MCF 10A (cell line): ENCODE data around the gene RBM24. TPM values are rescaled to one million over a fixed set of nuclear protein-coding genes. Genes with fewer than 3 reads are reported as not detected.
"Not testable (repeated sequence)": the region's sequence is repeated elsewhere in the genome, so short reads cannot be mapped to it uniquely, and the experiment has no call there.

Source experiments
- BruUV-seq: library from RNA; stranded (reverse); fragments of 400-500 nt; replicated peaks from 2 replicates; lab custom pipeline; 2021; lab: Mats Ljungman, UMichigan
- CTCF ChIA-PET: fragments of 300-600 bp; sonication (Branson Sonifier 250); formaldehyde crosslinking; extraction: SDS; loops from one replicate; lab custom pipeline; 2021; ENCODE audit warnings: antibody characterized with exemption, inconsistent platforms; lab: Yijun Ruan, JAX
- POLR2A ChIA-PET: fragments of 300-600, 350-650 bp; sonication (Branson Sonifier 250); formaldehyde crosslinking; extraction: SDS; loops from one replicate; lab custom pipeline; 2020; ENCODE audit warnings: antibody characterized with exemption, inconsistent platforms; lab: Yijun Ruan, JAX
- DNase-seq: peaks from one replicate; pipeline ENCODE4 v3.0.0-alpha.2; 2018; ENCODE audit not compliant: unreplicated experiment
- H3K27ac Mint-ChIP-seq: one replicate; pipeline ENCODE4 v1.8.0; 2022; ENCODE audit warnings: mild to moderate bottlenecking, low read depth, mixed read lengths; ENCODE audit not compliant: unreplicated experiment
- H3K27me3 Mint-ChIP-seq: one replicate; pipeline ENCODE4 v1.8.0; 2022; ENCODE audit warnings: mixed read lengths; ENCODE audit not compliant: insufficient read depth, unreplicated experiment
- H3K36me3 Mint-ChIP-seq: one replicate; pipeline ENCODE4 v1.8.0; 2022; ENCODE audit warnings: mild to moderate bottlenecking, moderate library complexity, mixed read lengths; ENCODE audit not compliant: insufficient read depth, unreplicated experiment
- H3K4me1 Mint-ChIP-seq: one replicate; pipeline ENCODE4 v1.8.0; 2022; ENCODE audit warnings: mixed read lengths; ENCODE audit not compliant: insufficient read depth, unreplicated experiment
- H3K4me3 Mint-ChIP-seq: one replicate; pipeline ENCODE4 v1.8.0; 2022; ENCODE audit warnings: mild to moderate bottlenecking, moderate library complexity, mixed read lengths; ENCODE audit not compliant: unreplicated experiment
- H3K9me3 Mint-ChIP-seq: one replicate; pipeline ENCODE4 v1.8.0; 2022; ENCODE audit warnings: mixed read lengths; ENCODE audit not compliant: unreplicated experiment
- intact Hi-C: fragments of 100-400 bp; cut with micrococcal nuclease; formaldehyde crosslinking; loops from 2 replicates; pipeline ENCODE4 v1.14.1; 2022
- total RNA-seq: library from RNA; stranded (reverse); gene quantifications from 2 replicates; pipeline ENCODE4 v1.2.3, GENCODE V29; 2022
- TF ChIP-seq, protein P1 (sequence below): fragments of 200-600 bp; IDR thresholded peaks from one replicate; pipeline ENCODE4 v1.8.0; 2022; ENCODE audit warnings: antibody characterized with exemption, mild to moderate bottlenecking; ENCODE audit not compliant: unreplicated experiment

RBM24 gene
- total RNA-seq, 1 experiment from 2014 or later = not detected

DNA sequence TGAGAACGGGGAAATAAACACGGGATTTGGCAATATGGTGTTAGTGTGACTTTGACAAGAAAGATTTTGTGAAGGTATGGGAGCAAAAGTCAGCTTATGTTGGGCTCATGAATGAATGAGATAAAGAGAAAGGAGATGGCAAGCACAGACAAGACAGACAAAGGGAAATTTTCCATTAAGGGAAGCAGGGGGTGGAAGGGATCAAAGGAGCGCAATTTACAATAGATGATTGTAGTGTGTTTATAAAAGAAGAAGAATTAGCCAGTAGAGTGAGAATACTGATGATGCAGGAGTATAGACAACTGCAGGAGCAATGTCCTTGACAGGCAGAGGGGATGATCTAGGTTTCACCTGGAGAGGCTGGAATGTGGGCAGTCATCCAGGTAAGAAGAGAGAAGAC, 34.1 kb downstream of the RBM24 start:
- Mint-ChIP-seq H3K4me1 (no peaks in the 10 kb centered on the region), H3K27me3 (no peaks in the 10 kb centered on the region), H3K36me3 (no peaks in the 10 kb centered on the region), H3K27ac (no peak overlapping the region), H3K4me3 (no peak overlapping the region), H3K9me3 (peaks cover 9% of the 10 kb centered on the region)
- ChIA-PET POLR2A (no interaction called here), CTCF (no interaction called here)
- TF ChIP-seq, protein P1, sequence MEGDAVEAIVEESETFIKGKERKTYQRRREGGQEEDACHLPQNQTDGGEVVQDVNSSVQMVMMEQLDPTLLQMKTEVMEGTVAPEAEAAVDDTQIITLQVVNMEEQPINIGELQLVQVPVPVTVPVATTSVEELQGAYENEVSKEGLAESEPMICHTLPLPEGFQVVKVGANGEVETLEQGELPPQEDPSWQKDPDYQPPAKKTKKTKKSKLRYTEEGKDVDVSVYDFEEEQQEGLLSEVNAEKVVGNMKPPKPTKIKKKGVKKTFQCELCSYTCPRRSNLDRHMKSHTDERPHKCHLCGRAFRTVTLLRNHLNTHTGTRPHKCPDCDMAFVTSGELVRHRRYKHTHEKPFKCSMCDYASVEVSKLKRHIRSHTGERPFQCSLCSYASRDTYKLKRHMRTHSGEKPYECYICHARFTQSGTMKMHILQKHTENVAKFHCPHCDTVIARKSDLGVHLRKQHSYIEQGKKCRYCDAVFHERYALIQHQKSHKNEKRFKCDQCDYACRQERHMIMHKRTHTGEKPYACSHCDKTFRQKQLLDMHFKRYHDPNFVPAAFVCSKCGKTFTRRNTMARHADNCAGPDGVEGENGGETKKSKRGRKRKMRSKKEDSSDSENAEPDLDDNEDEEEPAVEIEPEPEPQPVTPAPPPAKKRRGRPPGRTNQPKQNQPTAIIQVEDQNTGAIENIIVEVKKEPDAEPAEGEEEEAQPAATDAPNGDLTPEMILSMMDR = no peak
- intact Hi-C loops = no loop called here
- BruUV-seq = no TSS peak
- DNase-seq = no peak

DNA sequence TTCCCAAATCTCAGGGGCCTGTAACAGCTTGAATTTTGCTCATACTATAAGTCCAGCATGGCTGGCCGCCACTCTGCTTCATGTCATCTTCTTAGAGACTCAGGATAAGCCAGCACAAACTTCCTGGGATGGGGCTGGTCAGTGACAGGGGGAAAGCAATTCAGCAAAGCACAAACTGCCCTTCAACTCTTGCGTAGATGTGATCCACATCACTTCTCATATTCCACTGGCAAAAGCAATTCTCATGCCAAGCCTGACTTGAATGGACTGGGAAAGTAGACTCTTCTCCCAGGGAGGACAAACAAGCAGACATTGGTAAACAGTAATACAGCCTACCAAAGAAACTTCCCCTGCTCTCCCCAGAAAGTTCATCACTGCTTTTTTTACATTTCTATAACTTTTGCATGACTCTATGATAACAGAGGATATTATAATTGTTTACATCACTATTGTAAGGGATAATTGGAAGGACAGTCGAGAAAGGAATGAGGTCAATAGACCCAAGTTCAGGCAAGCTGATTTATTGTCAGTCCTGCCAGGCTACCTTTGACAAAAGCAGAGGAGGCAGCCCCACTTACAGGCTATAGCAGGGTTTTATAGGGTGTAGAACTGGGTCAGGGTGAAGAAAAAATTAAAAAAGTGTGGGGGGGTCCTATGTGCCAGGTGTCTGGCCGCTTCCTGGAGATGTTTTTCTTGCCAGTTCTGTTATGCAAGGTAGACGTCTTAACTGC, 37.4 kb downstream of the RBM24 start:
- BruUV-seq = no TSS peak
- peaks cover 9% of the 10 kb centered on the region for H3K9me3 Mint-ChIP-seq
- CTCF ChIA-PET = no interaction called here
- H3K27ac Mint-ChIP-seq = no peak overlapping the region
- intact Hi-C loops = no loop called here
- POLR2A ChIA-PET = interaction anchor here (0.8 kb wide), 1 partner anchor 15 kb away, joined by 3 read pairs; no protein-coding TSS in a partner anchor
- no peaks in the 10 kb centered on the region for H3K27me3 Mint-ChIP-seq
- H3K4me1 Mint-ChIP-seq = no peaks in the 10 kb centered on the region
- TF ChIP-seq, protein P1 = no peak
- H3K36me3 Mint-ChIP-seq = no peaks in the 10 kb centered on the region
- no peak for DNase-seq
- no peak overlapping the region for H3K4me3 Mint-ChIP-seq

DNA sequence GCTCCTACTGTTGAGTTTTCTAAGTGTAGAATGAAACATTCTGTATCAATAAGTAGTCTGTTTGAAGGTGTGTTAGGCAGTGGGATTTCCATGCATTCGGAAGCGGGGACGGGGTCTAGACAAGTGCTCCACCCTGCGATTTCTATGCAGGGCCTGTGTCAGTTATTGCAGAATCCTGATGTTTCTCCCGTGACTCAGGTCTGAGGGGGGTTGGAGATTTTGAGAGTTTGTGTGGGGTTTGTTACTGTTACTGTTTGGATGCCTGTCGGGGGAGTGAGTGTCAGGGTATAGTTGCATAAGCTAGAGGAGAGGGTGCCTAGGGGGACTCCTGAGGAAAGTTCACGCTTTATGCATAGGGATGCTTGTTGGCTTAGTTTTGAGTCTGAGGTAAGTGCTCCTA, 39.1 kb downstream of the RBM24 start:
- H3K4me3 Mint-ChIP-seq, CTCF ChIA-PET, H3K9me3 Mint-ChIP-seq, H3K27ac Mint-ChIP-seq, H3K36me3 Mint-ChIP-seq, BruUV-seq, H3K4me1 Mint-ChIP-seq, H3K27me3 Mint-ChIP-seq, intact Hi-C loops, DNase-seq: not testable (repeated sequence)
- POLR2A ChIA-PET = interaction anchor here (0.7 kb wide), 1 partner anchor 130 kb away, joined by 3 read pairs; no protein-coding TSS in a partner anchor

DNA sequence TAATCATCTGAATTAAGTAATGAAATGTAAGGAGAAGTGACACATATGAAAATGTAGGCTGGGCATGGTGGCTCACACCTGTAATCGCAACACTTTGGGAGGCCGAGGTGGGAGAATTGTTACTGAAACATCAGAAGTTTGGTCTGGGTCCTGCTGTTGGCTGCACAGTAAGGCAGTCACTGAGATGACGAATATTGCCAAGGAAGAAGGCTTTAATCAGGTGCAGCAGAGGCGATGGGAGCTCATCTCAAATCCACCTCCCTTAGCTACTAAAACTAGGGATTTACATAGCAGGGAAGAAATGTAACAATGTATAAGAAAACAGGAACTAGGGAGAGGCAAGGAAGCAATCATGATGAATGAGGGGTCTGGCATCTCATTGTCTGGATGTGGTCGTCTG, 50.1 kb downstream of the RBM24 start:
- H3K9me3 Mint-ChIP-seq = no peaks in the 10 kb centered on the region
- DNase-seq = no peak
- no peaks in the 10 kb centered on the region for H3K36me3 Mint-ChIP-seq
- TF ChIP-seq, protein P1 = no peak
- BruUV-seq = no TSS peak
- H3K4me1 Mint-ChIP-seq = no peaks in the 10 kb centered on the region
- H3K27me3 Mint-ChIP-seq = no peaks in the 10 kb centered on the region
- ChIA-PET POLR2A (no interaction called here), CTCF (interaction anchor here (0.7 kb wide), 1 partner anchor 729 kb away, joined by 3 read pairs; no protein-coding TSS in a partner anchor)
- intact Hi-C loops = no loop called here
- no peak overlapping the region for H3K4me3 Mint-ChIP-seq
- H3K27ac Mint-ChIP-seq = no peak overlapping the region
